Fibroblast of pulmonary artery (primary cell): ENCODE data around the gene RBM33.
"Not testable (repeated sequence)": the region's sequence is repeated elsewhere in the genome, so short reads cannot be mapped to it uniquely, and the experiment has no call there.

Experiments
- DNase-seq: peaks from one replicate; pipeline ENCODE4 v3.0.0-alpha.2; 2010; ENCODE audit warnings: low read depth
- H3K4me3 ChIP-seq: replicated peaks from 2 replicates; pipeline ENCODE4 v1.5.1; 2011; ENCODE audit warnings: low read depth, mild to moderate bottlenecking, control low read depth, low read length, moderate library complexity
- TF ChIP-seq, protein P1 (sequence below): IDR thresholded peaks from 2 replicates; pipeline ENCODE4 v1.5.1; 2011; ENCODE audit warnings: mild to moderate bottlenecking, control low read depth, low read length, inconsistent platforms; ENCODE audit errors: missing control alignments

Gene RBM33

GRCh38 chr7:155612658-155613057 is 31.8 kb upstream of the RBM33 start:
- no peak for DNase-seq
- TF ChIP-seq, protein P1, sequence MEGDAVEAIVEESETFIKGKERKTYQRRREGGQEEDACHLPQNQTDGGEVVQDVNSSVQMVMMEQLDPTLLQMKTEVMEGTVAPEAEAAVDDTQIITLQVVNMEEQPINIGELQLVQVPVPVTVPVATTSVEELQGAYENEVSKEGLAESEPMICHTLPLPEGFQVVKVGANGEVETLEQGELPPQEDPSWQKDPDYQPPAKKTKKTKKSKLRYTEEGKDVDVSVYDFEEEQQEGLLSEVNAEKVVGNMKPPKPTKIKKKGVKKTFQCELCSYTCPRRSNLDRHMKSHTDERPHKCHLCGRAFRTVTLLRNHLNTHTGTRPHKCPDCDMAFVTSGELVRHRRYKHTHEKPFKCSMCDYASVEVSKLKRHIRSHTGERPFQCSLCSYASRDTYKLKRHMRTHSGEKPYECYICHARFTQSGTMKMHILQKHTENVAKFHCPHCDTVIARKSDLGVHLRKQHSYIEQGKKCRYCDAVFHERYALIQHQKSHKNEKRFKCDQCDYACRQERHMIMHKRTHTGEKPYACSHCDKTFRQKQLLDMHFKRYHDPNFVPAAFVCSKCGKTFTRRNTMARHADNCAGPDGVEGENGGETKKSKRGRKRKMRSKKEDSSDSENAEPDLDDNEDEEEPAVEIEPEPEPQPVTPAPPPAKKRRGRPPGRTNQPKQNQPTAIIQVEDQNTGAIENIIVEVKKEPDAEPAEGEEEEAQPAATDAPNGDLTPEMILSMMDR, result no peak
- H3K4me3 ChIP-seq, result no peak overlapping the region

GRCh38 chr7:155615085-155615484 is 29.4 kb upstream of the RBM33 start:
- DNase-seq, H3K4me3 ChIP-seq: not testable (repeated sequence)

DNA sequence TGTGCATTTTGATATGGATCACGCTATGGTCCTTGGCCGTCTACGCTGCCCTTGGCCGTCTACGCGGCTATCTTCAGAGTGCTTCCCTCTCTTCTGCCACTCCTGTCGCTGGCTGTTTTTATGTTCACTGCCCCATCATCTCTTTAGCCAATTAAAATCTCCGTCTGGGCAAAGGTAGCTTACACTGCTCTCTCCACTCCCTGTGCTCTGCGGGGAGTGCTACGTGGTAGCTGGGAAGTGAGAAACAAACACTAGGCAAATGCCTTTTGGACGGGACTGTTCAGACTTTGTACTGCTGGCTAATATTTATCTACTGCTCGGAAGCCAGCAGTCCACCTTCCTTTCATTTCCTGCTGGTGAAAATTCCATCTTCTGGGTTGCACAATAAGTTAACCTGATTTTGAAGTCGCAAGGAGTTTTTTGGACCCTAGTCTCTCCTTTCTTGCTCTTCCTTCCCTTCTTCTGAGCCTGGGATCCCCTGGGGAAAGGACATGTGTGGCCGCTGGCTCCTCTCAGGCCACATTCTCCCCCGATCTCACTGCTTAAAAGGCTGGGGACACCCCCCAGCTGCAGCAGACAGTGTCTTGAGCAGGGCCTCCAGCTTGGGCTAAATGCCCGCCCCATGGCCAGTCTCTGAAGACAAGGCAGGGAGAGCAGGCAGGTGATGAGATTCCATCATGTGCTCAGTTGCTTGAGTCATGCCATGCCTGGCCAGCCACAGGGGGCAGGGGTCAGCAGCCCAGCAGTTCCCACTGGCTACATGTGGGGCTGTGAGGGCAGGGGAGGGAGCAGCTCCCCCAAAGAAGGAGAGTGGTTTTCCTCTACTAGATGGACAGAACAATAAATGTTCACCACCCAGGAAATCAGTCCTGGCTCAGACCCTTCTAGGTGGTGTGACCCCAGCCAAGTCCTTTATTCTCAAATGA is 25.5 kb upstream of the RBM33 start:
- TF ChIP-seq, protein P1, result no peak
- H3K4me3 ChIP-seq, result no peak overlapping the region
- DNase-seq, result no peak

DNA sequence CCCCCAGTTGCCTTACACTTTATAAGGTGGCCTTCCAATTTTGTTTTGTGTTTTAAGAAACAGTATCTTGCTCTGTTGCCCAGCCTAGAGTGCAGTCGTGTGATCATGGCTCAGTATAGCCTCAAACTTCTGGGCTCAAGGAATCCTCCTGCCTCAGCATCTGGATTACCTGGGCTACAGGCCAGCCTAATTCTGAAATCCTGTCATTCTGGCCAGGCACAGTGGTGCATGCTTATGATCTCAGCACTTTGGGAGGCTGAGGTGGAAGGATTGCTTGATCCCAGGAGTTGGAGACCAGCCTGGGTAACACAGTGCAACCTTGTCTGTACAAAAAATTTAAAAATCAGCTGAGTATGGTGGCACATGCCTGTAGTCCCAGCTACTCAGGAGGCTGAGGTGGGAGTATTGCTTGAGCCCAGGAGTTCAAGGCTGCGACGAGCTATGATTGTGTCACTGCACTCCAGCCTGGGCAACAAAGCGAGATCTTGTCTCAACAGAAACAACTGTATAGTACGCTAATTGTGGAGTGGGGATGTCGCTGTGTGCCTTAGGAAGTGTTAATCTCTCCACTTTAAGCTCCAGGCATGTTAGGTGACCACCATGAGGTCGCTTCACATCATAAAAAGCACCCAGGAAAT is 24.7 kb upstream of the RBM33 start:
- DNase-seq, result no peak

GRCh38 chr7:155620497-155620896 is 24.0 kb upstream of the RBM33 start:
- TF ChIP-seq, protein P1, result no peak
- H3K4me3 ChIP-seq, result no peak overlapping the region
- DNase-seq, result no peak

More for the DNA sequence above, 24.7 kb upstream of the RBM33 start:
- no peak overlapping the region for H3K4me3 ChIP-seq
- TF ChIP-seq, protein P1, result no peak

DNA sequence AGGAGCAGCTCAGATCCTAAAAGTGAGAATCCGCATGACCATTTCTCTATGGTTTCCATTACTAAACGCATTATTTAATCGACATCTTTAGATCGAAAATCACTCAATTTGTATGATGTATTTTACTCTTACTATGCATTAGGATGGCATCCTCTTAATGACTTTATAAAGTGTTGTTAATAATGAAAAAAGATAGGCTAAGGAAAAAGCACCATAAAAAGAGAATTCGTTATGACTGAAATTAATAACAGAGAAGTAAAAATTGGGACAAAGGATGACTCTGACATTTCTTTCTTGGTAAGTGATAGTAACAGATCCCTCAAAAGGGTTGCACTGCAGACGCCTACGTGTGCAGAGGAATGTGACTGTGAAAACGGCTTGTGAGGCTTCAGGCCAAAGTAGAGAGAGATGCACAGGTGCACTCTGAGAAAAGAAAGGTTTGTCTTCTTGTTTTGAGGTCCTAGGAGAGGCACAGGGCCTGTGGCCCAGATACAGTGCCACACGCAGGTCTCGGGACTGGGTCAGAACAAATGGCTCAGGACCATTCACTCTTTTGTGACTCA is 23.0 kb upstream of the RBM33 start:
- TF ChIP-seq, protein P1, result no peak
- DNase-seq, result no peak
- H3K4me3 ChIP-seq, result no peak overlapping the region

DNA sequence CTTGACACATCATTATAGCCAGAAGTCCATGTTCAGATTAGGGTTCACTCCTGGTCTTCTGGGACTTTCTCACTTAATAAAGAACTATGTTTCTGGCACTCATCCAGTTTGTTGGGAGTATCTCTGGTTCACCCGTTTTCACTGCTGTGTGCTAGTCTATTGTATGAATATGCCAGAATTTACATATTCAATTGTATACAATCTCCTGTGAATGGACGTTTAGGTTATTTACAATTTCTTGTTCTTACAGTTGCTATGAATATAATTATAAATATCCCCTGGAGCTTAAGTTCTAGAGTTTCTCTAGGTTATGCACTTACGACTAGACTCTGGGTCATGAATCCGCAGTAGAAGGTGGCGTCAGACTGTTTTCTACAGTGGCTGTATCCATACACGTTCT is 20.0 kb upstream of the RBM33 start:
- TF ChIP-seq, protein P1, result no peak
- H3K4me3 ChIP-seq, result no peak overlapping the region
- DNase-seq, result no peak
